T47D (cell line): ENCODE measurements around the gene RAB12.

Experiments
- DNase-seq, 2 experiments: peaks; one replicate each; pipeline versions ENCODE4 v3.0.0 to v3.0.0-alpha.2; 2011 to 2012; ENCODE audit warnings: low read depth in 1 of 2, low spot score in 1 of 2
- JUND ChIP-seq: IDR thresholded peaks from 2 replicates; pipeline ENCODE4 v1.6.1; 2012; ENCODE audit warnings: low read depth
- in situ Hi-C: cut with HindIII; loops from 2 replicates; pipeline ENCODE4 v1.10.0; 2016; ENCODE audit warnings: low sequenced_read_pairs, low pct_unique_long_range_greater_than_20kb

Gene RAB12

GRCh38 chr18:8603663-8604520, 5.3 kb upstream of the RAB12 start:
- TF ChIP-seq JUND: no peak
- no peak for DNase-seq
- in situ Hi-C loops: no loop called here

DNA sequence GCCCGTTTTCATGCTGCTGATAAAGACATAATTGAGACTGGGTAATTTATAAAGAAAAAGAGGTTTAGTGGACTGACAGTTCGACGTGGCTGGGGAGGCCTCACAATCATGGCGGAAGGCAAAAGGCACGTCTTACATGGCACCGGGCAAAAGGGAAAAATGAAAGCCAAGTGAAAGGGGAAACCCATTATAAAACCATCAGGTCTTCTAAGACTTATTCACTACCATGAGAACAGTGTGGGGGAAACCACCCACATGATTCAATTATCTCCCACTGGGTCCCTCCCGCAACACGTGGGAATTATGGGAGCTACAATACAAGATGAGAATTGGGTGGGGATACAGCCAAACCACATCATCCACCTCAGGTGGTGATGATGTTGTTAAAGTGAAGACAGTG, 3.3 kb upstream of the RAB12 start:
- in situ Hi-C loops: no loop called here
- no peak for TF ChIP-seq JUND
- no peak for DNase-seq

GRCh38 chr18:8607776-8608742, 1.2 kb upstream of the RAB12 start:
- no peak for TF ChIP-seq JUND
- DNase-seq: no peak
- in situ Hi-C loops: no loop called here

DNA sequence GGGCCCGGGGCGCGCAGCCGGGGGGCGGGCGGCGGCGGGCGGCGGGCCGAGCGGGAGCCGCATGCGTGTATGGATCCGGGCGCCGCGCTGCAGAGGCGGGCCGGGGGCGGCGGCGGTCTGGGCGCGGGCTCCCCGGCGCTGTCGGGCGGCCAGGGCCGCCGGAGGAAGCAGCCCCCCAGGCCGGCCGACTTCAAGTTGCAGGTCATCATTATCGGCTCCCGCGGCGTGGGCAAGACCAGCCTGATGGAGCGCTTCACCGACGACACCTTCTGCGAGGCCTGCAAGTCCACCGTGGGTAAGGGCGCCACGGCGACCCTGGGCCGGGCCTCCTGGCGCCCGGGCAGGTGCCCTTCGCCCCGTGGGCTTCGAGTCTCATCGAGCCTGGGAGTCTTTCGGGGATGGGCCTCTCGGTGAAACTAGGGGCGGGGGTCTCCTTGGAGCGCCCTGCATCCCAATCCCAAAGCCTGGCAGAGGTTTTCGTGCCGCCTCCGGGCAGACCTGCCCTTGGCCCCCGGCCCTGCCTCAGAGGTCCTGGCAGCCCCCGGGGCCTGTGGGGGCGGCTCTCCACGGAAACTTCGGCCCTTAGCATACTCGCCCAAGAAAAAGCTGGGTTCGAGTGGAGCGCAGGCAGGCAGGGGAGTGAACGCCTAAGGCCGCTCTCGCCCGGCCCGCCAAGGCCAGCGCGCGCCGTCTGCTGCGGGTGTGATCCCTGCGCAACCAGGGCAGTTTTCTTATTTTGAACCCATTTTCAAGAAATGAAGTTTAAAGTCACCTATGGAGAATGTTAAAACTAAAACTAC, 622 bp downstream of the RAB12 start:
- no peak for TF ChIP-seq JUND
- in situ Hi-C loops: no loop called here
- no peak for DNase-seq

DNA sequence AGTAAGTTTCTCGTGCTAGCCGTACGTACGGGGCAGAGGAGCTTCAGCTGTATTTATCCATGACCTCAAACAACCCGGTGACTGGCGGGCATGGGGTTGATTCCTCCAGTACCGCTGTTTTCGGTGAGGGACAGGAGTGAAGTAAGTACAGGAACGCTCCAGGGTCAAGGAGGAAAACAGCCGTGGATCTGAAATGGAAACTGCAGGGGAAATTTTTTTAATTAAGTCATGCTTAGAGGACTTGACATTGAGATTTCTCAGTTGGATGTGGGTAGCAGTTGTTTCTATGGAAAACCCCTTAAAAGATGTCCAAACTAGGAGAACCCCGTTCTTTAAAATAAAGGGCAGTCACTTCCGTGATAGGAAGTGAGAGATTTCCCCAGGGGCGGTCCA, 1.2 kb downstream of the RAB12 start:
- TF ChIP-seq JUND: no peak
- in situ Hi-C loops: no loop called here
- DNase-seq: no peak

DNA sequence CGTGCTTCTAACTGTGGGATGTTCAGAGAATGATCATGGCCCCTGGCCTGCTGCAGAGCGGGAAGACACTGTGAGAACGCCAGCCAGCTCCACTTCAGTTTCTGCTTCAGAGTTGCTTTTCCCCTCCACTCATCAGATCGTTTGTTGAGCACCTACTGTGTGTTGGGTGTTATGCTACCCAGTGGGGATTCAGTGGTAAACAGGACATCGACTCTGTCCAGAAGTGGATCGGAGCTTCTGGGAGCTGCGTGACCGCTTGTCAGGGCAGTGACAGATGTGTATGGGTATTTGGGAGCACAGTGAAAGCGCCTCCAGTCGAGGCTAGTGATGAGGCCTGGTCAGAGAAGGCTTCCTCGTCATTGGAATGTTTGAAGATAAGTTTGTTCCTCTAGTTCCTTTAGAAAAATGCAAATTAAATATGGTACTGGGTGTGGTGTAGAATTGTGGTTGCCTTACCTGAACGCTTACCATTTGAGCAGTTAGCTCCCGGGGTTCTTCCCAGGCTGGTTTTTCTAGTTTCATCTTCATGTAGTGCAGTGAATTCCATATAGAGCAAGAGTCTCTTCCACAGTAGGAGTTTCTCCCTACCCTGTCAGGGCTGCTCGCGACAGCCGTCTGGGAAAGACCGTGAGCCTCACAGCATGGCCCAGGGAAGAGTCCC, 2.8 kb downstream of the RAB12 start:
- no peak for TF ChIP-seq JUND
- in situ Hi-C loops: no loop called here
- peak; percentile 40 to 85 for DNase-seq

DNA sequence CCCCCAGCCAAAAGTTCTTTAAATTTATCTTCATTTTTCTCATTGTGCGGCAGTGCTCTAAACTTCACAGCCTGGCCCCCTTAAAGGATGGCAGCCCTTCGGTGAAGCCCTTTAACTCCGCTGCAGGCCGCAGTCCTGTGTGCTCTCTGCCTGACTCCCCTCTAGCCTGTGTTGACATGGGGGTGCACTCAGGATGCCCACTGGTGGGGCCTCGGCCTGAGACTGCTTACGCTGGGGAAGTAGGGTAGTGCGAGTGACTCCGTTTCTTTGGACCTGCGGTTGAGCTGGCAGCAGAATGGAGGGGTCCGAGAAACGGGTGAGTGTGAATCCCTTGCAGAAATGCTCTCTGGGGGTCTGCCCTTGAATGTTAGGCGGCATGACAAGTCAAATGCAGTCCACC, 5.6 kb downstream of the RAB12 start:
- in situ Hi-C loops: no loop called here
- DNase-seq: no peak
- TF ChIP-seq JUND: no peak

DNA sequence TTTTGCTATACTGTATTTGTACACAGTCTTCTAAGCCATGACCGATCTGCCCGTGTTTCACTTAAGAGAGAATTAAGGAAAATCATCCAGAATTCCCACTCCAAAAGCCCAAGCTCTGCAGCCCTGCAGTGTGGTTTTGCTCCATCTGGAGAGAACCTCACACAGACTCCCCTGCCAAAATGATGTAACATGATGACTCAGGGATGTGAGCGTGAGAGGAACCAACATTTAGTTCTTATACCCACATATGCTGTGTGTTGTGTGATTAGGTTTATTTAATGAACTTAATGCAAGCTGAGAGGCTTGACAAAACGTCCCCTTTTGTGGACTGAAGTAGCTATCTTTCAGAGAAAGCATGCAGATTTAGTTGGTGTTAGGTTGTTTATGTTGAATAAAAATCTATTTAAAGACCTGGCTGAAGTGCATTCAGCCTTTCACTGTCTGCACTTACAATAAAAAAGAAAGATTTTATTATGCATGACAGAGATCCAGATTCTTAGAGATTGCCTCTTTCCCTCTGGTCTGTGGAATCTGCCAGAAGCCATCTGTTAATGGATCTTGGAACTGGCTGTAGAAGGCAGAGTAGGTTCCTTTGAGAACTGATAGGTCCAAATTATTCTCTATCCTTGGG, 6.3 kb downstream of the RAB12 start:
- in situ Hi-C loops: no loop called here
- no peak for TF ChIP-seq JUND
- peak in 1 of 2 experiments; percentile 29 for DNase-seq

DNA sequence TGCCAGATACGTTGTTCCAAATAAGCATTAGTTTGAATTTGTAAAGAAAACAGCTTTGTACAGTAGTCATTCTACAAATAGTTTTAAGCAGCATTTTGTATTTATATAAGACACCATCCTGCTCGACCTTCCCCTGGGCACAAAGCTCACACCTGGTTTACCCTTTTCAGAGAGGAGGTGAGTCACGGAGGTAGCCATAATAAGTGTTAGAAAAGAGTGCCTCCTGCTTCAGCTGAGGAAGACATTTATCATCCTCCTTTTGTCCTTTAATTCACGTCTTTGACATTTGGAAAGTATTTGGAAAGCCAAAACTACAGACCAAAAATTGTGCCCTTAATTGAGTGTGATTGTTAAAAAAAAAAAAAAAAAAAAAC, 6.8 kb downstream of the RAB12 start:
- TF ChIP-seq JUND: no peak
- DNase-seq: no peak

DNA sequence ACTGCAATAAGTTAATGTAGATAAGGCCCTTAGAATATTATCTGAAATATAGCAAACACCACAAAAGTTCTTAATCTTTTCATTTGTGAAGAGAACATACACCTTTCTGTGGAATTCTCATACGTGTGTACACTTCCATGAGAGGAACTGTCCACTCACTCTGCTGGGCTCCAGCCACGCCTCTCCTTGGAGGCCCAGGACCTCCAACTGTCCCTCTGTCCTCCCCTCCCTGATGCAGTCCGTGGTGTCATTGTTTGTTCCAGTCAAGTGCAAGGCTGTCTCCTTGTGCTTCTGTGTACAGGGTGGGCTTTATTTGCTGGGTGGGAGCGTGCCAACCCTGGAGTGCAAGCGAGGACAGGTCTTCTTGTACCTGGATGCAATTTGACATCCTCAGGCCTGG, 8.7 kb downstream of the RAB12 start:
- no peak for TF ChIP-seq JUND
- in situ Hi-C loops: no loop called here
- no peak for DNase-seq

More for the DNA sequence above, 6.8 kb downstream of the RAB12 start:
- in situ Hi-C loops: no loop called here

DNA sequence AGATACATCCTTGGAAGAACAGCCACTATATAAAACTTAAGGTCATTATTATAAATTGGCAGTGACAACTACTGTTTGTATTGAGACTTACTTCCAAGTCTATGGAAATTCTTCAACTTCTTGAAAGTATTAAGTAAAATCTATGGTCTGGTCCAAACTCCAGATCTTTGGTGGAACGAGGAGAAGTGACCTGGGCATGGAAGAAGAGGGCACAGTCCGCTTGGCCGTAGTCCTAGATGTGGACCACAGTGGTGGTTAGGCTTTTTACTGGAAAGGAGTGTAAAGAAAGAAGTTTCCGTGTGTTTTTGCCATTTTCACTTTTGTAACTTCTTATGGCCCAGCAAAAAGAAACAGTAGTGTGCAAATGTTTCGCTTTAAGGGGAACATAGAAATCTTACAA, 9.8 kb downstream of the RAB12 start:
- no peak for TF ChIP-seq JUND
- DNase-seq: no peak
- in situ Hi-C loops: no loop called here
